K562 (cell line): ENCODE data around the gene CTDSP2. TPM values are rescaled to one million over a fixed set of nuclear protein-coding genes. Genes with fewer than 3 reads are reported as not detected.

Experiments used
- CAMTA2 ChIP-seq: fragments of 250-450 bp; sonication (Bioruptor Pico); conservative IDR thresholded peaks from 2 replicates; pipeline ENCODE4 v1.5.1; 2022
- CBFA2T3 ChIP-seq: fragments of 450-650 bp; IDR thresholded peaks from 2 replicates; pipeline ENCODE4 v1.6.1; 2017
- DACH1 ChIP-seq: fragments of 450-650 bp; IDR thresholded peaks from 2 replicates; pipeline ENCODE4 v1.6.1; 2018; ENCODE audit not compliant: partially characterized antibody
- DMBX1 ChIP-seq: fragments of 250-450 bp; sonication (Bioruptor Pico); IDR thresholded peaks from 2 replicates; pipeline ENCODE4 v1.8.0; 2022; ENCODE audit warnings: inconsistent platforms, mild to moderate bottlenecking, moderate library complexity, borderline replicate concordance
- HIVEP1 ChIP-seq: fragments of 250-450 bp; sonication (Bioruptor Pico); IDR thresholded peaks from 2 replicates; pipeline ENCODE4 v1.4.0; 2020; ENCODE audit warnings: mild to moderate bottlenecking
- HMGN3 ChIP-seq: IDR thresholded peaks from 2 replicates; pipeline ENCODE4 v1.6.1; 2011; ENCODE audit warnings: borderline replicate concordance, low read depth, mild to moderate bottlenecking, mixed read lengths, low read length; ENCODE audit not compliant: insufficient read length; ENCODE audit errors: extremely low read depth
- HMGXB4 ChIP-seq: sonication (generic); formaldehyde crosslinking; IDR thresholded peaks from 2 replicates; pipeline ENCODE4 v1.8.1; 2023; ENCODE audit warnings: mild to moderate bottlenecking, missing genetic modification reagents
- HSF4 ChIP-seq: fragments of 250-450 bp; sonication (Bioruptor Pico); IDR thresholded peaks from 2 replicates; pipeline ENCODE4 v2.1.2; 2022; ENCODE audit warnings: mild to moderate bottlenecking, moderate library complexity, borderline replicate concordance
- NR2C2 ChIP-seq, 2 experiments: fragments of 200-800 bp in 1 of 2; sonication (Bioruptor generic) in 1 of 2; sonication (generic) in 1 of 2; formaldehyde crosslinking in 1 of 2; IDR thresholded peaks; 2 replicates each; pipeline versions ENCODE4 v1.6.1 to v1.8.0; 2016 to 2022; ENCODE audit warnings: mild to moderate bottlenecking in 1 of 2, missing compliant biosample characterization in 1 of 2, missing genetic modification characterization in 1 of 2, missing genetic modification reagents in 1 of 2
- NR3C1 ChIP-seq: sonication (generic); formaldehyde crosslinking; IDR thresholded peaks from 2 replicates; pipeline ENCODE4 v1.8.1; 2022; ENCODE audit warnings: missing genetic modification reagents
- POLR2G ChIP-seq: fragments of 200-400 bp; formaldehyde crosslinking; IDR thresholded peaks from 2 replicates; pipeline ENCODE4 v1.6.1; 2017; ENCODE audit warnings: low read depth, mild to moderate bottlenecking, antibody characterized with exemption, low read length, moderate library complexity
- RBM25 ChIP-seq: fragments of 200-400 bp; formaldehyde crosslinking; IDR thresholded peaks from 2 replicates; pipeline ENCODE4 v1.6.1; 2018; ENCODE audit warnings: low read length, low read depth, moderate library complexity; ENCODE audit not compliant: severe bottlenecking
- RBM34 ChIP-seq: fragments of 200-400 bp; formaldehyde crosslinking; IDR thresholded peaks from 2 replicates; pipeline ENCODE4 v1.6.1; 2018; ENCODE audit warnings: low read length, borderline replicate concordance; ENCODE audit not compliant: insufficient read depth
- RUNX1 ChIP-seq: sonication (generic); IDR thresholded peaks from 2 replicates; pipeline ENCODE4 v1.6.1; 2016; ENCODE audit warnings: antibody characterized with exemption, low read depth
- TEAD2 ChIP-seq: fragments of 450-650 bp; IDR thresholded peaks from 2 replicates; pipeline ENCODE4 v1.6.1; 2016; ENCODE audit warnings: missing genetic modification characterization, control low read depth, missing compliant biosample characterization
- UBTF ChIP-seq, 2 experiments: IDR thresholded peaks; 2 replicates each; pipeline ENCODE4 v1.6.1; 2012; ENCODE audit warnings: improper control_type of control experiment in 2 of 2, low read depth in 2 of 2, low read length in 2 of 2, borderline replicate concordance in 1 of 2
- ZC3H11A ChIP-seq: IDR thresholded peaks from 2 replicates; pipeline ENCODE4 v1.6.1; 2012; ENCODE audit warnings: low read depth, low read length, improper control_type of control experiment
- ZNF655 ChIP-seq: fragments of 250-450 bp; sonication (Bioruptor Pico); IDR thresholded peaks from 2 replicates; pipeline ENCODE4 v1.5.0; 2021
- ZSCAN32 ChIP-seq: fragments of 450-650 bp; formaldehyde crosslinking; IDR thresholded peaks from 2 replicates; pipeline ENCODE4 v1.4.0; 2020; ENCODE audit warnings: mild to moderate bottlenecking, moderate library complexity
- polyA plus RNA-seq, 8 experiments: library from polyadenylated mRNA; depleted of rRNA in 4 of 8; stranded (reverse) in 5 of 8; unstranded in 3 of 8; fragments of >200 nt; fragmentation: Nextera tagmentation in 2 of 8; fragmentation: Illumina TruSeq in 1 of 8; extraction: Ambion mirVana in 2 of 8; extraction: Trizol in 1 of 8; gene quantifications; 2 replicates each; pipeline versions ENCODE4 v1.2.1 to v1.2.3, GENCODE V29; 2011 to 2014; ENCODE audit warnings: inconsistent platforms in 1 of 8, missing spikeins in 1 of 8
- total RNA-seq, 7 experiments: library from RNA; depleted of rRNA in 6 of 7; stranded (reverse); fragments of >200 nt in 6 of 7; fragmentation: Illumina TruSeq in 2 of 7; extraction: Trizol in 2 of 7; gene quantifications; 2 replicates each; pipeline versions ENCODE4 v1.2.1 to v1.2.3, GENCODE V29; 2011 to 2021; ENCODE audit warnings: low replicate concordance in 1 of 7

CTDSP2 gene
- total and polyA plus RNA-seq, 9 of the 15 experiments (the other 6 are each of a cell fraction or from before 2014, with no cell fraction given) = 20.4 to 108 (median 47.7) TPM

GRCh38 chr12:57865084-57865751 is 18.7 kb upstream of the CTDSP2 start (continued):
- peak; percentile 81 to 94; a peak in 3 of 4 replicates for TF ChIP-seq UBTF (IDR thresholded peaks at IDR 0.05; ENCODE audit: borderline replicate concordance in 1 of 2, low read depth in 2 of 2, low read length in 2 of 2)
- no peak for TF ChIP-seq CAMTA2 (CRISPR knock-in tag)
- no peak for TF ChIP-seq ZSCAN32 (CRISPR knock-in tag)
- TF ChIP-seq HMGXB4 (CRISPR knock-in tag) = no peak
- TF ChIP-seq DMBX1 (CRISPR knock-in tag) = no peak
- no peak for TF ChIP-seq NR3C1 (CRISPR knock-in tag)
- TF ChIP-seq RUNX1 = no peak
- no peak for TF ChIP-seq ZNF655 (CRISPR knock-in tag)
- no peak for TF ChIP-seq RBM34
- TF ChIP-seq NR2C2 (CRISPR knock-in tag; IDR thresholded peaks at IDR 0.05) = no peak
- TF ChIP-seq NR2C2 (tag; IDR thresholded peaks at IDR 0.05) = no peak
- TF ChIP-seq HSF4 = no peak
- TF ChIP-seq CBFA2T3 = no peak
- TF ChIP-seq DACH1 = no peak
- TF ChIP-seq HIVEP1 (CRISPR knock-in tag) = no peak
- peak; percentile 82 for TF ChIP-seq POLR2G
- TF ChIP-seq ZC3H11A = no peak
- no peak for TF ChIP-seq RBM25
- TF ChIP-seq TEAD2 (tag) = peak; percentile 74
- TF ChIP-seq HMGN3 = no peak
